Hepatocyte (in vitro differentiated cells): ENCODE data around the gene LRBA. TPM values are rescaled to one million over a fixed set of nuclear protein-coding genes. Genes with fewer than 3 reads are reported as not detected.

ENCODE experiments used
- DNase-seq: peaks from one replicate; pipeline ENCODE4 v3.0.0-alpha.2; 2016; ENCODE audit warnings: low spot score
- H2AFZ ChIP-seq: fragments of 200-600 bp; sonication (generic); 2 replicates; pipeline ENCODE4 v1.6.0; 2016; ENCODE audit warnings: antibody characterized with exemption, mild to moderate bottlenecking
- H3K27ac ChIP-seq: fragments of 200-600 bp; sonication (generic); 2 replicates; pipeline ENCODE4 v1.5.1; 2016; ENCODE audit warnings: mild to moderate bottlenecking
- H3K27me3 ChIP-seq: fragments of 200-600 bp; sonication (generic); 2 replicates; pipeline ENCODE4 v1.6.1; 2016
- H3K36me3 ChIP-seq: fragments of 200-600 bp; sonication (generic); replicated peaks from 2 replicates; pipeline ENCODE4 v1.5.1; 2016; ENCODE audit warnings: low read depth; ENCODE audit not compliant: insufficient read depth
- H3K4me1 ChIP-seq: fragments of 200-600 bp; sonication (generic); 2 replicates; pipeline ENCODE4 v1.5.1; 2016; ENCODE audit warnings: mild to moderate bottlenecking, moderate library complexity; ENCODE audit not compliant: insufficient read depth
- H3K4me2 ChIP-seq: fragments of 200-600 bp; sonication (generic); 2 replicates; pipeline ENCODE4 v1.6.0; 2016
- H3K4me3 ChIP-seq: fragments of 200-600 bp; sonication (generic); 2 replicates; pipeline ENCODE4 v1.5.1; 2016; ENCODE audit warnings: mild to moderate bottlenecking
- H3K79me2 ChIP-seq: fragments of 200-600 bp; sonication (generic); 2 replicates; pipeline ENCODE4 v1.6.0; 2017; ENCODE audit warnings: mild to moderate bottlenecking
- H3K9me2 ChIP-seq: fragments of 200-600 bp; sonication (generic); replicated peaks from 2 replicates; pipeline ENCODE4 v1.6.0; 2017; ENCODE audit warnings: mild to moderate bottlenecking; ENCODE audit not compliant: insufficient read depth
- H3K9me3 ChIP-seq: fragments of 200-600 bp; sonication (generic); 2 replicates; pipeline ENCODE4 v1.5.1; 2016; ENCODE audit warnings: low read depth, mild to moderate bottlenecking
- H4K20me1 ChIP-seq: fragments of 200-600 bp; sonication (generic); 2 replicates; pipeline ENCODE4 v1.6.0; 2016; ENCODE audit warnings: mild to moderate bottlenecking; ENCODE audit not compliant: insufficient read depth, poor library complexity, severe bottlenecking
- CTCF ChIP-seq: fragments of 200-600 bp; sonication (generic); IDR thresholded peaks from 2 replicates; pipeline ENCODE4 v1.5.1; 2016; ENCODE audit warnings: antibody characterized with exemption, mild to moderate bottlenecking; ENCODE audit not compliant: poor library complexity
- EZH2 ChIP-seq: fragments of 200-600 bp; sonication (generic); IDR thresholded peaks from 2 replicates; pipeline ENCODE4 v1.6.1; 2016; ENCODE audit warnings: antibody characterized with exemption, mild to moderate bottlenecking, borderline replicate concordance
- EZH2phosphoT487 ChIP-seq: fragments of 200-600 bp; sonication (generic); IDR thresholded peaks from one replicate; pipeline ENCODE4 v1.6.1; 2018; ENCODE audit warnings: antibody characterized with exemption, mild to moderate bottlenecking, low read depth, moderate library complexity; ENCODE audit not compliant: unreplicated experiment, severe bottlenecking
- WGBS: methylation state at CpG from one replicate; pipeline ENCODE4 v1.1.6; 2016; ENCODE audit warnings: low lambda C conversion rate; ENCODE audit errors: missing lambda C conversion rate; 5-methylcytosine and 5-hydroxymethylcytosine counted together
- polyA plus RNA-seq: library from polyadenylated mRNA; unstranded; fragments of >200 nt; fragmentation: Nextera tagmentation; extraction: Ambion mirVana; gene quantifications from 2 replicates; pipeline ENCODE4 v1.2.1, GENCODE V29; 2016
- total RNA-seq: library from RNA; depleted of rRNA; stranded (reverse); fragments of >200 nt; gene quantifications from 2 replicates; pipeline ENCODE4 v1.2.3, GENCODE V29; 2014

LRBA gene
- total and polyA plus RNA-seq, 2 experiments from 2014 or later, result 14.1 to 69.4 TPM

- H2AFZ ChIP-seq, result no peak overlapping the region
- no peak for TF ChIP-seq CTCF
- no peak for TF ChIP-seq EZH2
- TF ChIP-seq EZH2phosphoT487, result no peak
- no peak overlapping the region for H3K4me2 ChIP-seq
- H3K27ac ChIP-seq, result peak overlapping the region; percentile 15
- no peaks in the 10 kb centered on the region for H3K79me2 ChIP-seq
- H3K4me1 ChIP-seq, result no peaks in the 10 kb centered on the region
- no peak overlapping the region for H3K4me3 ChIP-seq
- H4K20me1 ChIP-seq, result no peaks in the 10 kb centered on the region
- H3K9me2 ChIP-seq, result no peaks in the 10 kb centered on the region
- no peaks in the 10 kb centered on the region for H3K36me3 ChIP-seq
- peak; percentile 3 for DNase-seq
- H3K9me3 ChIP-seq, result no peaks in the 10 kb centered on the region
- H3K27me3 ChIP-seq, result no peaks in the 10 kb centered on the region
These were observed 188.8 kb downstream of the LRBA start for GRCh38 chr4:150826306-150826705.

- Histone ChIP-seq H3K27ac (no peak overlapping the region), H2AFZ (no peak overlapping the region), H3K4me1 (no peaks in the 10 kb centered on the region), H3K9me2 (no peaks in the 10 kb centered on the region), H4K20me1 (no peaks in the 10 kb centered on the region), H3K4me2 (no peak overlapping the region), H3K36me3 (no peaks in the 10 kb centered on the region), H3K79me2 (no peaks in the 10 kb centered on the region), H3K27me3 (no peaks in the 10 kb centered on the region), H3K9me3 (no peaks in the 10 kb centered on the region), H3K4me3 (no peak overlapping the region)
- DNase-seq, result no peak
- WGBS, result 75% methylated on average over 5 of the region's 5 CpGs
- TF ChIP-seq CTCF (no peak), EZH2phosphoT487 (no peak), EZH2 (no peak)
These were observed 192.7 kb downstream of the LRBA start for GRCh38 chr4:150822407-150822806.

- Histone ChIP-seq H4K20me1 (no peaks in the 10 kb centered on the region), H3K27me3 (no peaks in the 10 kb centered on the region), H3K4me2 (no peak overlapping the region), H2AFZ (no peak overlapping the region), H3K4me1 (no peaks in the 10 kb centered on the region), H3K9me3 (no peaks in the 10 kb centered on the region), H3K79me2 (no peaks in the 10 kb centered on the region), H3K9me2 (no peaks in the 10 kb centered on the region), H3K27ac (no peak overlapping the region), H3K4me3 (no peak overlapping the region), H3K36me3 (no peaks in the 10 kb centered on the region)
- no peak for DNase-seq
- TF ChIP-seq EZH2, result no peak
- TF ChIP-seq EZH2phosphoT487, result no peak
- TF ChIP-seq CTCF, result no peak
These were observed 193.4 kb downstream of the LRBA start for GRCh38 chr4:150821641-150822040.

GRCh38 chr4:150820409-150820808 is 194.7 kb downstream of the LRBA start:
- no peaks in the 10 kb centered on the region for H3K36me3 ChIP-seq
- TF ChIP-seq EZH2 (no peak), EZH2phosphoT487 (no peak), CTCF (no peak)
- H3K27ac ChIP-seq, result no peak overlapping the region
- H3K4me1 ChIP-seq, result no peaks in the 10 kb centered on the region
- DNase-seq, result no peak
- no peaks in the 10 kb centered on the region for H3K9me2 ChIP-seq
- no peaks in the 10 kb centered on the region for H3K9me3 ChIP-seq
- WGBS, result 87% methylated on average over 1 of the region's 1 CpG
- H3K27me3 ChIP-seq, result no peaks in the 10 kb centered on the region
- H3K4me3 ChIP-seq, result no peak overlapping the region
- H3K79me2 ChIP-seq, result no peaks in the 10 kb centered on the region
- no peak overlapping the region for H2AFZ ChIP-seq
- no peaks in the 10 kb centered on the region for H4K20me1 ChIP-seq
- H3K4me2 ChIP-seq, result no peak overlapping the region
